Measurements from ENCODE around the gene MAP3K4. TPM values are rescaled to one million over a fixed set of nuclear protein-coding genes. Genes with fewer than 3 reads are reported as not detected.

The MAP3K4 gene
- total and polyA plus RNA-seq, 2 of the 8 experiments (the other 6 are each of a cell fraction or from before 2014, with no cell fraction given), result 16.6 to 51.6 TPM

DNA sequence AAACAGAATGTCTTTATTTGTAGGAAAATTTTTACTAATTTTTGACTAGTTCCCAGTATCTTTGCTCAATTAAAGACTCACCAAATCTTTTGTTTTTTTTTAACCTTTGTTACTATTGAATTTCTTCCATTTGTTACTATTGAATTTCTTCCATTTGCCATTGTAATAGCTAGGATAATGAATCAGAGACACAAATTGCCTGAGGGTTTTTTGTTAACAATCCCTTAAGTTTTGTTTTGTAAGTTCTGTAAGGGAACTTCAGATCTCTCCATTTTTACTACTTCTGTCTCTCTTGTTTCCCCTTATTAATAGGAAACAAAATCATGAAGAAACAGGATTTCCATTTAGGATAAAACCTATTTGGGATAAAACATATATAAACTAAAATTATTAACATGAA lies 104.3 kb downstream of the MAP3K4 start (continued):
- TF ChIP-seq, protein P1, sequence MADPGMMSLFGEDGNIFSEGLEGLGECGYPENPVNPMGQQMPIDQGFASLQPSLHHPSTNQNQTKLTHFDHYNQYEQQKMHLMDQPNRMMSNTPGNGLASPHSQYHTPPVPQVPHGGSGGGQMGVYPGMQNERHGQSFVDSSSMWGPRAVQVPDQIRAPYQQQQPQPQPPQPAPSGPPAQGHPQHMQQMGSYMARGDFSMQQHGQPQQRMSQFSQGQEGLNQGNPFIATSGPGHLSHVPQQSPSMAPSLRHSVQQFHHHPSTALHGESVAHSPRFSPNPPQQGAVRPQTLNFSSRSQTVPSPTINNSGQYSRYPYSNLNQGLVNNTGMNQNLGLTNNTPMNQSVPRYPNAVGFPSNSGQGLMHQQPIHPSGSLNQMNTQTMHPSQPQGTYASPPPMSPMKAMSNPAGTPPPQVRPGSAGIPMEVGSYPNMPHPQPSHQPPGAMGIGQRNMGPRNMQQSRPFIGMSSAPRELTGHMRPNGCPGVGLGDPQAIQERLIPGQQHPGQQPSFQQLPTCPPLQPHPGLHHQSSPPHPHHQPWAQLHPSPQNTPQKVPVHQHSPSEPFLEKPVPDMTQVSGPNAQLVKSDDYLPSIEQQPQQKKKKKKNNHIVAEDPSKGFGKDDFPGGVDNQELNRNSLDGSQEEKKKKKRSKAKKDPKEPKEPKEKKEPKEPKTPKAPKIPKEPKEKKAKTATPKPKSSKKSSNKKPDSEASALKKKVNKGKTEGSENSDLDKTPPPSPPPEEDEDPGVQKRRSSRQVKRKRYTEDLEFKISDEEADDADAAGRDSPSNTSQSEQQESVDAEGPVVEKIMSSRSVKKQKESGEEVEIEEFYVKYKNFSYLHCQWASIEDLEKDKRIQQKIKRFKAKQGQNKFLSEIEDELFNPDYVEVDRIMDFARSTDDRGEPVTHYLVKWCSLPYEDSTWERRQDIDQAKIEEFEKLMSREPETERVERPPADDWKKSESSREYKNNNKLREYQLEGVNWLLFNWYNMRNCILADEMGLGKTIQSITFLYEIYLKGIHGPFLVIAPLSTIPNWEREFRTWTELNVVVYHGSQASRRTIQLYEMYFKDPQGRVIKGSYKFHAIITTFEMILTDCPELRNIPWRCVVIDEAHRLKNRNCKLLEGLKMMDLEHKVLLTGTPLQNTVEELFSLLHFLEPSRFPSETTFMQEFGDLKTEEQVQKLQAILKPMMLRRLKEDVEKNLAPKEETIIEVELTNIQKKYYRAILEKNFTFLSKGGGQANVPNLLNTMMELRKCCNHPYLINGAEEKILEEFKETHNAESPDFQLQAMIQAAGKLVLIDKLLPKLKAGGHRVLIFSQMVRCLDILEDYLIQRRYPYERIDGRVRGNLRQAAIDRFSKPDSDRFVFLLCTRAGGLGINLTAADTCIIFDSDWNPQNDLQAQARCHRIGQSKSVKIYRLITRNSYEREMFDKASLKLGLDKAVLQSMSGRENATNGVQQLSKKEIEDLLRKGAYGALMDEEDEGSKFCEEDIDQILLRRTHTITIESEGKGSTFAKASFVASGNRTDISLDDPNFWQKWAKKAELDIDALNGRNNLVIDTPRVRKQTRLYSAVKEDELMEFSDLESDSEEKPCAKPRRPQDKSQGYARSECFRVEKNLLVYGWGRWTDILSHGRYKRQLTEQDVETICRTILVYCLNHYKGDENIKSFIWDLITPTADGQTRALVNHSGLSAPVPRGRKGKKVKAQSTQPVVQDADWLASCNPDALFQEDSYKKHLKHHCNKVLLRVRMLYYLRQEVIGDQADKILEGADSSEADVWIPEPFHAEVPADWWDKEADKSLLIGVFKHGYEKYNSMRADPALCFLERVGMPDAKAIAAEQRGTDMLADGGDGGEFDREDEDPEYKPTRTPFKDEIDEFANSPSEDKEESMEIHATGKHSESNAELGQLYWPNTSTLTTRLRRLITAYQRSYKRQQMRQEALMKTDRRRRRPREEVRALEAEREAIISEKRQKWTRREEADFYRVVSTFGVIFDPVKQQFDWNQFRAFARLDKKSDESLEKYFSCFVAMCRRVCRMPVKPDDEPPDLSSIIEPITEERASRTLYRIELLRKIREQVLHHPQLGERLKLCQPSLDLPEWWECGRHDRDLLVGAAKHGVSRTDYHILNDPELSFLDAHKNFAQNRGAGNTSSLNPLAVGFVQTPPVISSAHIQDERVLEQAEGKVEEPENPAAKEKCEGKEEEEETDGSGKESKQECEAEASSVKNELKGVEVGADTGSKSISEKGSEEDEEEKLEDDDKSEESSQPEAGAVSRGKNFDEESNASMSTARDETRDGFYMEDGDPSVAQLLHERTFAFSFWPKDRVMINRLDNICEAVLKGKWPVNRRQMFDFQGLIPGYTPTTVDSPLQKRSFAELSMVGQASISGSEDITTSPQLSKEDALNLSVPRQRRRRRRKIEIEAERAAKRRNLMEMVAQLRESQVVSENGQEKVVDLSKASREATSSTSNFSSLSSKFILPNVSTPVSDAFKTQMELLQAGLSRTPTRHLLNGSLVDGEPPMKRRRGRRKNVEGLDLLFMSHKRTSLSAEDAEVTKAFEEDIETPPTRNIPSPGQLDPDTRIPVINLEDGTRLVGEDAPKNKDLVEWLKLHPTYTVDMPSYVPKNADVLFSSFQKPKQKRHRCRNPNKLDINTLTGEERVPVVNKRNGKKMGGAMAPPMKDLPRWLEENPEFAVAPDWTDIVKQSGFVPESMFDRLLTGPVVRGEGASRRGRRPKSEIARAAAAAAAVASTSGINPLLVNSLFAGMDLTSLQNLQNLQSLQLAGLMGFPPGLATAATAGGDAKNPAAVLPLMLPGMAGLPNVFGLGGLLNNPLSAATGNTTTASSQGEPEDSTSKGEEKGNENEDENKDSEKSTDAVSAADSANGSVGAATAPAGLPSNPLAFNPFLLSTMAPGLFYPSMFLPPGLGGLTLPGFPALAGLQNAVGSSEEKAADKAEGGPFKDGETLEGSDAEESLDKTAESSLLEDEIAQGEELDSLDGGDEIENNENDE (IDR thresholded peaks at IDR 0.05; ENCODE audit: insufficient replicate concordance, low read length), result no peak
- TF ChIP-seq, protein P2, sequence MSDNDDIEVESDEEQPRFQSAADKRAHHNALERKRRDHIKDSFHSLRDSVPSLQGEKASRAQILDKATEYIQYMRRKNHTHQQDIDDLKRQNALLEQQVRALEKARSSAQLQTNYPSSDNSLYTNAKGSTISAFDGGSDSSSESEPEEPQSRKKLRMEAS (IDR thresholded peaks at IDR 0.05), result no peak
